ENCODE measurements around the gene PXMP4. TPM values are rescaled to one million over a fixed set of nuclear protein-coding genes. Genes with fewer than 3 reads are reported as not detected.

PXMP4 gene
- total RNA-seq, 1 experiment from 2014 or later, result 12.0 TPM

DNA sequence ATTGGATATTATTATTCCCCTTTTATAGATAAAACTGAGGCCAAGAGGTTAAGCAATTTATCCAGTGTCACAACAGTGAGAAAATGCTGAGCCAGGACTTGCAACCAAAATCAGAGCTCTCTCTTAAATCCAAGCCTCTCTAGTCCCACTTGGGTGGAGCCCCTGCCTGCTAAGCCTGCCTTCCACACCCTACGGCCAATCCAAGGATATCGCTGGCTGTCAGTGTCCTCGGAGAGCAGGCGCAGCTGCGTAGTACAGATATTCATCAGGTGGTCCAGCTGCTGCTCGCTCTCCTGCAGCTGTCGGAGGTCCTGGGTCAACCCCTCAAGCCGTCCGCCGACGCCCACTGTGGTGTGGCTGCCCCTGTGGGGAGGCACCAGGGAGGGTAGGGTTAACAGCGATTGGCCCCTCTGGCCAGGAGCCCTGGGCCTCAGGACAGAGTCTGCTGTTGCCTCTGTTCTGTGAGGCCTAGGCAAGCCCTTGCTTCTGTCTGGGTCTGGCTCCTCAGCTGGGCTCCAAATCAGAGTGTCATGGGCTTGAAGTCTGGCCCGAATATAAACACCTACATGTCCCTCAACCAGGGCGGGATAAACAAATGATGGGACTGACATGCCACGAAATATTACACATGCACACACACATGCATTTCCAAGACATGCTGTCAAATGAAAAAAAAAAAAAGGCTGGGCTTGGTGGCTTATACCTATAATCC, 42.0 kb downstream of the PXMP4 start:
- no peaks in the 10 kb centered on the region for H3K27me3 ChIP-seq (ENCODE audit: control insufficient read depth, insufficient read depth, low read length)
- BruUV-seq (replicated peaks), result no TSS peak
- no peak overlapping the region for H3K27ac ChIP-seq (ENCODE audit: low read length)
- intact Hi-C loops (cut with micrococcal nuclease; ENCODE audit: unreplicated experiment) (no loop called here), in situ Hi-C loops (cut with HindIII; ENCODE audit: low pct_unique_long_range_greater_than_20kb, low sequenced_read_pairs) (no loop called here)
- ATAC-seq (no peak), DNase-seq (ENCODE audit: low read depth, low spot score) (no peak)
- POLR2A ChIA-PET, result interaction anchor here (0.7 kb wide), 1 partner anchor 776 kb away, joined by 4 read pairs; no protein-coding TSS in a partner anchor
- CTCF ChIA-PET, result no interaction called here
- H3K9me3 ChIP-seq (ENCODE audit: control insufficient read depth, insufficient read depth, low read depth, low read length), result no peaks in the 10 kb centered on the region
- peaks cover 6% of the 10 kb centered on the region; the same call in 1 of the 2 replicates for H3K36me3 ChIP-seq (ENCODE audit: control insufficient read depth, insufficient read depth, low read length)
- no peak overlapping the region for H3K4me3 ChIP-seq (ENCODE audit: low read depth in 2 of 2, low read length in 2 of 2)
- no peak for TF ChIP-seq POLR2AphosphoS5 (IDR thresholded peaks at IDR 0.05; ENCODE audit: low read depth, low read length)
- no peak for TF ChIP-seq SIN3A (IDR thresholded peaks at IDR 0.05; ENCODE audit: borderline replicate concordance, insufficient read depth, low read depth, low read length)
- no peak for TF ChIP-seq TCF7L2 (IDR thresholded peaks at IDR 0.05; ENCODE audit: low read depth, low read length)
- TF ChIP-seq, protein P1, sequence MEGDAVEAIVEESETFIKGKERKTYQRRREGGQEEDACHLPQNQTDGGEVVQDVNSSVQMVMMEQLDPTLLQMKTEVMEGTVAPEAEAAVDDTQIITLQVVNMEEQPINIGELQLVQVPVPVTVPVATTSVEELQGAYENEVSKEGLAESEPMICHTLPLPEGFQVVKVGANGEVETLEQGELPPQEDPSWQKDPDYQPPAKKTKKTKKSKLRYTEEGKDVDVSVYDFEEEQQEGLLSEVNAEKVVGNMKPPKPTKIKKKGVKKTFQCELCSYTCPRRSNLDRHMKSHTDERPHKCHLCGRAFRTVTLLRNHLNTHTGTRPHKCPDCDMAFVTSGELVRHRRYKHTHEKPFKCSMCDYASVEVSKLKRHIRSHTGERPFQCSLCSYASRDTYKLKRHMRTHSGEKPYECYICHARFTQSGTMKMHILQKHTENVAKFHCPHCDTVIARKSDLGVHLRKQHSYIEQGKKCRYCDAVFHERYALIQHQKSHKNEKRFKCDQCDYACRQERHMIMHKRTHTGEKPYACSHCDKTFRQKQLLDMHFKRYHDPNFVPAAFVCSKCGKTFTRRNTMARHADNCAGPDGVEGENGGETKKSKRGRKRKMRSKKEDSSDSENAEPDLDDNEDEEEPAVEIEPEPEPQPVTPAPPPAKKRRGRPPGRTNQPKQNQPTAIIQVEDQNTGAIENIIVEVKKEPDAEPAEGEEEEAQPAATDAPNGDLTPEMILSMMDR (IDR thresholded peaks at IDR 0.05), result no peak
- TF ChIP-seq, protein P2, sequence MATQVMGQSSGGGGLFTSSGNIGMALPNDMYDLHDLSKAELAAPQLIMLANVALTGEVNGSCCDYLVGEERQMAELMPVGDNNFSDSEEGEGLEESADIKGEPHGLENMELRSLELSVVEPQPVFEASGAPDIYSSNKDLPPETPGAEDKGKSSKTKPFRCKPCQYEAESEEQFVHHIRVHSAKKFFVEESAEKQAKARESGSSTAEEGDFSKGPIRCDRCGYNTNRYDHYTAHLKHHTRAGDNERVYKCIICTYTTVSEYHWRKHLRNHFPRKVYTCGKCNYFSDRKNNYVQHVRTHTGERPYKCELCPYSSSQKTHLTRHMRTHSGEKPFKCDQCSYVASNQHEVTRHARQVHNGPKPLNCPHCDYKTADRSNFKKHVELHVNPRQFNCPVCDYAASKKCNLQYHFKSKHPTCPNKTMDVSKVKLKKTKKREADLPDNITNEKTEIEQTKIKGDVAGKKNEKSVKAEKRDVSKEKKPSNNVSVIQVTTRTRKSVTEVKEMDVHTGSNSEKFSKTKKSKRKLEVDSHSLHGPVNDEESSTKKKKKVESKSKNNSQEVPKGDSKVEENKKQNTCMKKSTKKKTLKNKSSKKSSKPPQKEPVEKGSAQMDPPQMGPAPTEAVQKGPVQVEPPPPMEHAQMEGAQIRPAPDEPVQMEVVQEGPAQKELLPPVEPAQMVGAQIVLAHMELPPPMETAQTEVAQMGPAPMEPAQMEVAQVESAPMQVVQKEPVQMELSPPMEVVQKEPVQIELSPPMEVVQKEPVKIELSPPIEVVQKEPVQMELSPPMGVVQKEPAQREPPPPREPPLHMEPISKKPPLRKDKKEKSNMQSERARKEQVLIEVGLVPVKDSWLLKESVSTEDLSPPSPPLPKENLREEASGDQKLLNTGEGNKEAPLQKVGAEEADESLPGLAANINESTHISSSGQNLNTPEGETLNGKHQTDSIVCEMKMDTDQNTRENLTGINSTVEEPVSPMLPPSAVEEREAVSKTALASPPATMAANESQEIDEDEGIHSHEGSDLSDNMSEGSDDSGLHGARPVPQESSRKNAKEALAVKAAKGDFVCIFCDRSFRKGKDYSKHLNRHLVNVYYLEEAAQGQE (IDR thresholded peaks at IDR 0.05; ENCODE audit: insufficient read depth in 1 of 2, low read depth in 2 of 2, low read length in 1 of 2), result no peak
- peaks cover 16% of the 10 kb centered on the region for H3K4me1 ChIP-seq (ENCODE audit: control insufficient read depth, insufficient read depth, low read length)

DNA sequence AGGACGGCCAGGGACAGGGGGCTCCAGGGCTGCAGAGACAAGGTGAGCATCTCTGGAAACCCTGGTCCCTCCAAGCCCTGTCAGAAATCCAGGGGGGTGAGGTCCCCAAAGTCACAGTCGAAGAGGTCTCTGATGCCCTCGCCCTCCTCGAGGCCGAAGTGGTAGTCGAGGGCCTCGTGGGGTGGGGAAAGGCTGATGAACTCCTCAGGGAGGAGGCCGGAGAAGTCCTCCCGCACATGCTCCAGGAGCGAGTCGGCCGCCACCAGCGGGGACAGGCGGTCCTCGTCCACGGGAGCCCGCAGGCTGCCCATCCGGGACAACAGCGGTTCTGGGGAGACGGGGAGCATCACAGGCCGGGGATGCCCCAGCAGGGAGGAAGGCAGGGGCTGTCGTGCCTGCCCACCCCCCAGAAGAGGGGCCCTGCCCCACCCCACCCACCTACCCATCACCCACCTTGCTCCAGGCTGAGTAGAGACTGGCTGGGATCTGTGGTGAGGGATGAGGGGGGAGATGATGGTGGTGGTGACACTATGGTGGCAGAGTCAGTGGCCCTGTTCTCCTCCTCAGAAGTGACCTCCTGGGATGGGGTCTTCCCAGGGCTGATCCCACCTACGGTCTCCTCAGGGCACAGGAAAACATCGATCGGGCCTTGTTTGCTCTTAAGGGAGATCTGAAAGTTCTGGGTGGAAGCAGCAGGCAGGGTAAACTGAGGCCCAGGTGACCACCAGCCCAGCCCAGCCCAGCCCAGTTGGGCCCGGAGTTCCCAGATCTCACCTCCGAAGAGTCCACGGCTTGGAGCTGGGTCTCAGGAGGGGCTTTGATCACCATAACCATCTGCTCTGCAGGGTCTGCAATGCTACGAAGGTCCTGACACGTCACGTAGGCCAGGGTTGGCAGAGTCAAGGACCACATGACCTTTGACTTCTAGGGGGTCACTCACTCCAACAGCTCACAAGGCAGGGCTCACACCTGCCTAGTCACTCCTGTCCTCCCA, 43.2 kb downstream of the PXMP4 start:
- no peak for TF ChIP-seq SIN3A (IDR thresholded peaks at IDR 0.05; ENCODE audit: borderline replicate concordance, insufficient read depth, low read depth, low read length)
- TF ChIP-seq TCF7L2 (IDR thresholded peaks at IDR 0.05; ENCODE audit: low read depth, low read length), result no peak
- TF ChIP-seq POLR2AphosphoS5 (IDR thresholded peaks at IDR 0.05; ENCODE audit: low read depth, low read length), result no peak
- TF ChIP-seq, protein P1 (IDR thresholded peaks at IDR 0.05), result no peak

More for the DNA sequence above, 43.2 kb downstream of the PXMP4 start:
- DNase-seq (ENCODE audit: low read depth, low spot score), result no peak
- H3K4me1 ChIP-seq (ENCODE audit: control insufficient read depth, insufficient read depth, low read length), result peaks cover 24% of the 10 kb centered on the region
- in situ Hi-C loops (cut with HindIII; ENCODE audit: low pct_unique_long_range_greater_than_20kb, low sequenced_read_pairs), result no loop called here
- BruUV-seq (replicated peaks), result no TSS peak
- intact Hi-C loops (cut with micrococcal nuclease; ENCODE audit: unreplicated experiment), result no loop called here
- ChIA-PET POLR2A (no interaction called here), CTCF (no interaction called here)
- no peak overlapping the region for H3K27ac ChIP-seq (ENCODE audit: low read length)
- peaks cover 6% of the 10 kb centered on the region; the same call in 1 of the 2 replicates for H3K36me3 ChIP-seq (ENCODE audit: control insufficient read depth, insufficient read depth, low read length)
- no peaks in the 10 kb centered on the region for H3K9me3 ChIP-seq (ENCODE audit: control insufficient read depth, insufficient read depth, low read depth, low read length)
- H3K4me3 ChIP-seq (ENCODE audit: low read depth in 2 of 2, low read length in 2 of 2), result no peak overlapping the region
- H3K27me3 ChIP-seq (ENCODE audit: control insufficient read depth, insufficient read depth, low read length), result no peaks in the 10 kb centered on the region
- ATAC-seq, result no peak
